H9 (cell line): ENCODE measurements around the gene PHF21B. TPM values are rescaled to one million over a fixed set of nuclear protein-coding genes. Genes with fewer than 3 reads are reported as not detected.

Experiments used
- DNase-seq: peaks from one replicate; pipeline ENCODE4 v3.0.0-alpha.2; 2017
- H2AFZ ChIP-seq: one replicate; pipeline ENCODE4 v1.6.1; 2013; ENCODE audit warnings: mild to moderate bottlenecking, low read length, control low read depth, moderate library complexity
- H2AK5ac ChIP-seq: 2 replicates; pipeline ENCODE4 v1.6.1; 2013; ENCODE audit warnings: low read length, control low read depth, mixed read lengths; ENCODE audit not compliant: insufficient read length
- H2BK120ac ChIP-seq: one replicate; pipeline ENCODE4 v1.6.1; 2013; ENCODE audit warnings: low read depth, mild to moderate bottlenecking, low read length, control low read depth, inconsistent platforms; ENCODE audit not compliant: poor library complexity, severe bottlenecking
- H2BK12ac ChIP-seq: 2 replicates; pipeline ENCODE4 v1.6.1; 2013; ENCODE audit warnings: low read length, control low read depth, mixed read lengths, low read depth; ENCODE audit not compliant: insufficient read length
- H2BK15ac ChIP-seq: 2 replicates; pipeline ENCODE4 v1.6.1; 2013; ENCODE audit warnings: low read depth, low read length, control low read depth
- H2BK20ac ChIP-seq: one replicate; pipeline ENCODE4 v1.6.1; 2013; ENCODE audit warnings: low read depth, mild to moderate bottlenecking, low read length, control low read depth, inconsistent platforms; ENCODE audit not compliant: poor library complexity, severe bottlenecking
- H2BK5ac ChIP-seq: 2 replicates; pipeline ENCODE4 v1.6.1; 2013; ENCODE audit warnings: low read length, control low read depth, mixed read lengths; ENCODE audit not compliant: insufficient read length
- H3K14ac ChIP-seq: 2 replicates; pipeline ENCODE4 v1.6.1; 2013; ENCODE audit warnings: low read length, control low read depth; ENCODE audit not compliant: insufficient read depth
- H3K18ac ChIP-seq: 2 replicates; pipeline ENCODE4 v1.6.1; 2013; ENCODE audit warnings: low read depth, mild to moderate bottlenecking, mixed read lengths, low read length, control low read depth; ENCODE audit not compliant: insufficient read length
- H3K23ac ChIP-seq: 2 replicates; pipeline ENCODE4 v1.6.1; 2013; ENCODE audit warnings: low read length, control low read depth, mixed read lengths, low read depth; ENCODE audit not compliant: insufficient read length
- H3K23me2 ChIP-seq: 2 replicates; pipeline ENCODE4 v1.6.1; 2013; ENCODE audit warnings: low read depth, mild to moderate bottlenecking, mixed read lengths, low read length, control low read depth; ENCODE audit not compliant: insufficient read length, poor library complexity, severe bottlenecking
- H3K27ac ChIP-seq: 2 replicates; pipeline ENCODE4 v1.5.1; 2013; ENCODE audit warnings: low read length, control low read depth, mixed read lengths, low read depth; ENCODE audit not compliant: insufficient read length
- H3K27me3 ChIP-seq: 2 replicates; pipeline ENCODE4 v1.6.1; 2013; ENCODE audit warnings: low read length, control low read depth, inconsistent platforms; ENCODE audit not compliant: insufficient read depth
- H3K4ac ChIP-seq: 2 replicates; pipeline ENCODE4 v1.6.1; 2013; ENCODE audit warnings: low read depth, mild to moderate bottlenecking, control low read depth, inconsistent platforms, low read length, moderate library complexity
- H3K4me1 ChIP-seq: 2 replicates; pipeline ENCODE4 v1.6.1; 2013; ENCODE audit warnings: low read length, control low read depth, inconsistent platforms; ENCODE audit not compliant: insufficient read depth
- H3K4me2 ChIP-seq: 2 replicates; pipeline ENCODE4 v1.6.1; 2013; ENCODE audit warnings: low read length, control low read depth, mixed read lengths; ENCODE audit not compliant: insufficient read length, insufficient read depth
- H3K56ac ChIP-seq: 2 replicates; pipeline ENCODE4 v1.6.1; 2013; ENCODE audit warnings: low read depth, mild to moderate bottlenecking, mixed read lengths, low read length, control low read depth; ENCODE audit not compliant: insufficient read length
- H3K79me1 ChIP-seq: 2 replicates; pipeline ENCODE4 v1.6.1; 2013; ENCODE audit warnings: low read depth, mild to moderate bottlenecking, moderate library complexity, low read length, control low read depth, inconsistent platforms; ENCODE audit not compliant: insufficient read depth, poor library complexity, severe bottlenecking
- H3K79me2 ChIP-seq: 2 replicates; pipeline ENCODE4 v1.6.1; 2013; ENCODE audit warnings: low read length, control low read depth, inconsistent platforms; ENCODE audit not compliant: insufficient read depth
- H3K9ac ChIP-seq: 2 replicates; pipeline ENCODE4 v1.6.1; 2013; ENCODE audit warnings: low read length, control low read depth, mixed read lengths; ENCODE audit not compliant: insufficient read length; ENCODE audit errors: extremely low read depth
- H3K9me3 ChIP-seq: one replicate; pipeline ENCODE4 v1.6.1; 2013; ENCODE audit warnings: low read depth, low read length, inconsistent platforms; ENCODE audit not compliant: control insufficient read depth
- H3T11ph ChIP-seq: one replicate; pipeline ENCODE4 v1.6.1; 2013; ENCODE audit warnings: mild to moderate bottlenecking, low read length, control low read depth, inconsistent platforms
- H4K20me1 ChIP-seq: one replicate; pipeline ENCODE4 v1.6.1; 2013; ENCODE audit not compliant: control insufficient read depth, insufficient read length, insufficient read depth
- H4K5ac ChIP-seq: 2 replicates; pipeline ENCODE4 v1.6.1; 2013; ENCODE audit warnings: low read depth, mild to moderate bottlenecking, mixed read lengths, low read length, control low read depth; ENCODE audit not compliant: insufficient read length
- H4K8ac ChIP-seq: replicated peaks from 2 replicates; pipeline ENCODE4 v1.6.1; 2013; ENCODE audit warnings: low read length, control low read depth, mixed read lengths, low read depth; ENCODE audit not compliant: insufficient read length
- H4K91ac ChIP-seq: 2 replicates; pipeline ENCODE4 v1.6.1; 2013; ENCODE audit warnings: low read depth, mild to moderate bottlenecking, moderate library complexity, mixed read lengths, low read length, control low read depth; ENCODE audit not compliant: insufficient read length
- H3K27ac Mint-ChIP-seq, 3 experiments: 2 replicates in 2 of 3; 3 replicates in 1 of 3; pipeline ENCODE4 v1.8.0; 2020 to 2021; ENCODE audit warnings: mixed read lengths in 3 of 3, mild to moderate bottlenecking in 1 of 3, moderate library complexity in 1 of 3
- H3K27me3 Mint-ChIP-seq: 2 replicates; pipeline ENCODE4 v1.8.0; 2021; ENCODE audit warnings: low read depth, mild to moderate bottlenecking, moderate library complexity, mixed read lengths
- H3K36me3 Mint-ChIP-seq, 3 experiments: 2 replicates in 2 of 3; 3 replicates in 1 of 3; pipeline ENCODE4 v1.8.0; 2020 to 2021; ENCODE audit warnings: low read depth in 3 of 3, mixed read lengths in 3 of 3; ENCODE audit not compliant: insufficient read depth in 1 of 3
- H3K4me1 Mint-ChIP-seq, 2 experiments: 2 replicates each; pipeline ENCODE4 v1.8.0; 2020; ENCODE audit warnings: mixed read lengths in 2 of 2
- H3K4me3 Mint-ChIP-seq, 2 experiments: 2 replicates in 1 of 2; 3 replicates in 1 of 2; pipeline ENCODE4 v1.8.0; 2020 to 2021; ENCODE audit warnings: mild to moderate bottlenecking in 2 of 2, mixed read lengths in 2 of 2, moderate library complexity in 1 of 2
- H3K9me3 Mint-ChIP-seq, 2 experiments: 2 replicates in 1 of 2; 3 replicates in 1 of 2; pipeline ENCODE4 v1.8.0; 2020; ENCODE audit warnings: mild to moderate bottlenecking in 2 of 2, mixed read lengths in 2 of 2, moderate library complexity in 1 of 2
- CTCF ChIP-seq: fragments of 200-600 bp; sonication (generic); conservative IDR thresholded peaks from 3 replicates; pipeline ENCODE4 v1.8.0; 2021; ENCODE audit warnings: antibody characterized with exemption, mild to moderate bottlenecking
- WGBS: extraction: QIAGEN DNeasy Blood & Tissue Kit; methylation state at CpG from one replicate; pipeline ENCODE4 v1.1.7; 2013; ENCODE audit warnings: missing lambda C conversion rate, low lambda C conversion rate, mixed read lengths; ENCODE audit not compliant: insufficient read length; ENCODE audit errors: extremely low coverage; 5-methylcytosine and 5-hydroxymethylcytosine counted together
- total RNA-seq: library from RNA; stranded (reverse); gene quantifications from 2 replicates; pipeline ENCODE4 v1.2.1, GENCODE V29; 2021

PHF21B gene
- total RNA-seq, 1 experiment from 2014 or later, result 60.3 TPM

GRCh38 chr22:44860311-44860710 is 149.5 kb downstream of the PHF21B start:
- Mint-ChIP-seq H3K36me3 (peaks cover 9 to 49% (median 44%) of the 10 kb centered on the region in 3 experiments; a peak in 6 of 7 replicates), H3K9me3 (no peaks in the 10 kb centered on the region), H3K27me3 (no peaks in the 10 kb centered on the region), H3K27ac (peak overlapping the region in 2 of 3 experiments; percentile 62 to 69; a peak in 2 of 7 replicates), H3K4me1 (peaks cover 0 to 20% of the 10 kb centered on the region in 2 experiments; a peak in 3 of 4 replicates), H3K4me3 (no peak overlapping the region)
- no peak overlapping the region for H2BK12ac ChIP-seq
- no peak overlapping the region for H3K56ac ChIP-seq
- H3K9me3 ChIP-seq, result no peaks in the 10 kb centered on the region
- H2BK5ac ChIP-seq, result no peak overlapping the region
- WGBS, result no CpG with 5 or more reads among the region's 6 CpGs
- no peak overlapping the region for H2BK120ac ChIP-seq
- no peaks in the 10 kb centered on the region for H3K79me1 ChIP-seq
- no peaks in the 10 kb centered on the region for H3K4me1 ChIP-seq
- H3K4ac ChIP-seq, result no peak overlapping the region
- no peak overlapping the region for H3T11ph ChIP-seq
- no peak overlapping the region for H3K4me2 ChIP-seq
- no peak overlapping the region for H3K27ac ChIP-seq
- no peak overlapping the region for H4K5ac ChIP-seq
- H4K8ac ChIP-seq, result no peak overlapping the region
- no peak for DNase-seq
- H3K27me3 ChIP-seq, result no peaks in the 10 kb centered on the region
- no peaks in the 10 kb centered on the region for H4K20me1 ChIP-seq
- no peak overlapping the region for H3K14ac ChIP-seq
- H2BK20ac ChIP-seq, result no peak overlapping the region
- no peak overlapping the region for H3K23ac ChIP-seq
- no peak overlapping the region for H4K91ac ChIP-seq
- no peaks in the 10 kb centered on the region for H3K23me2 ChIP-seq
- no peak overlapping the region for H3K9ac ChIP-seq
- no peak overlapping the region for H2BK15ac ChIP-seq
- no peak overlapping the region for H3K18ac ChIP-seq
- H2AFZ ChIP-seq, result no peak overlapping the region
- no peak for TF ChIP-seq CTCF
- H3K79me2 ChIP-seq, result no peaks in the 10 kb centered on the region
- no peak overlapping the region for H2AK5ac ChIP-seq
